Transverse colon (tissue), 4 donors: ENCODE data around the gene CABCOCO1.

ENCODE experiments used
- CTCF ChIP-seq, 5 experiments: fragments of 200-600 bp in 3 of 5; fragments of 450-650 bp in 2 of 5; sonication (generic) in 3 of 5; IDR thresholded peaks; 1 replicate in 2 of 5; 2 replicates in 3 of 5; pipeline ENCODE4 v1.5.1; 2016 to 2017; ENCODE audit warnings: antibody characterized with exemption in 5 of 5, inconsistent platforms in 3 of 5, mild to moderate bottlenecking in 2 of 5, moderate library complexity in 1 of 5
- EP300 ChIP-seq: sonication (generic); formaldehyde crosslinking; IDR thresholded peaks from one replicate; pipeline ENCODE4 v1.6.1; 2017; ENCODE audit warnings: antibody characterized with exemption, low read depth
- POLR2A ChIP-seq: fragments of 450-650 bp; IDR thresholded peaks from one replicate; pipeline ENCODE4 v1.6.1; 2016; ENCODE audit warnings: antibody characterized with exemption, mild to moderate bottlenecking, moderate library complexity
- POLR2AphosphoS5 ChIP-seq, 3 donors: sonication (generic); formaldehyde crosslinking; IDR thresholded peaks; one replicate each; pipeline ENCODE4 v1.6.1; 2016; ENCODE audit warnings: antibody characterized with exemption in 3 of 3

- no peak for TF ChIP-seq CTCF (IDR thresholded peaks at IDR 0.05)
- TF ChIP-seq POLR2A = no peak
- TF ChIP-seq POLR2AphosphoS5 (IDR thresholded peaks at IDR 0.05) = no peak
- no peak for TF ChIP-seq EP300
These were observed 134.1 kb downstream of the CABCOCO1 start for GRCh38 chr10:61796785-61797184.
